Thyroid gland (tissue), 4 donors: Measurements from ENCODE around the gene PTGS1.

ENCODE experiments used
- POLR2A ChIP-seq, 2 donors: fragments of 450-650 bp; IDR thresholded peaks; one replicate each; pipeline ENCODE4 v1.6.1; 2017; ENCODE audit warnings: antibody characterized with exemption in 2 of 2, mild to moderate bottlenecking in 2 of 2, moderate library complexity in 1 of 2
- TF ChIP-seq, protein P1 (sequence below), 6 experiments: fragments of 200-600 bp in 3 of 6; fragments of 450-650 bp in 3 of 6; sonication (generic) in 3 of 6; IDR thresholded peaks; one replicate each; pipeline ENCODE4 v1.5.1; 2016 to 2019; ENCODE audit warnings: antibody characterized with exemption in 6 of 6, mild to moderate bottlenecking in 2 of 6, inconsistent platforms in 1 of 6, moderate library complexity in 1 of 6

DNA sequence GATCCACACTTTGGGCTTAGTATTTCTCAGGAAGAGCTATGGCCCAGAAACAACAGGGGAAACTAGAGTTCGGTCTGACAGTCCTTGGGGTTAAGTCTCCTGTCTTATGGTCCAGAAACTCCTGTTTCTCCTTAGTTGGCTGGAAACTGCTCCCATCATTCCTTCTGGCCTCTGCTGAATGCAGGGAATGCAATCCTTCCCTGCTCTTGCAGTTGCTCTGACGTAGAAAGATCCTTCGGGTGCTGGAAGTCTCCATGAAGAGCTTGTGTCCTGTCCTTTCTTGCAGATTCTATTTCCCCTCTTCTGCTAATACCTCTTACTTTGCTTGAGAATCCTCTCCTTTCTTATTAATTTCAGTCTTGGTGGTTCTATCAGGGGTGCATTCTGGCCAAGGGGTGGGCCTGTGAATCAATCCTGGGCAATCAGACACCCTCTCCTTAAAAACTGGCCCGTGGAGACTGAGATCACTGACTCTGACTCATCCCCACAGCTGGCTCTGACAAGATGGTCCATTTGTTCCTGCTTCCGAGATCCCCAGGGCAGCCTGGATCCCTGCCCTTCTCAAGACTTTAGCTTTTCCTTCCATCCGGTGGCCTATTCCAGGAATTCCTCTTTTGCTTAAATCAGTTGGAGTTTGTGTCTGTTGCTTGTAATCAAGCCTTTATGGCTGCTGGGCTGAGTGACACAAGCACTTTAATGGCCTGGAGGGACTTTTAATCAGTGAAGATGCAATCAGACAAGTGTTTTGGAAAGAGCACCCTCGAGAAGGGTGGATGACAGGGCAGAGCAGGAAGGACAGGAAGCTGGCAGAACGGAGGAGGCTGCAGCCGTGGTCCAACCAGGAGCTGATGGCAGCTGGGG lies 23.7 kb downstream of the PTGS1 start:
- TF ChIP-seq, protein P1, sequence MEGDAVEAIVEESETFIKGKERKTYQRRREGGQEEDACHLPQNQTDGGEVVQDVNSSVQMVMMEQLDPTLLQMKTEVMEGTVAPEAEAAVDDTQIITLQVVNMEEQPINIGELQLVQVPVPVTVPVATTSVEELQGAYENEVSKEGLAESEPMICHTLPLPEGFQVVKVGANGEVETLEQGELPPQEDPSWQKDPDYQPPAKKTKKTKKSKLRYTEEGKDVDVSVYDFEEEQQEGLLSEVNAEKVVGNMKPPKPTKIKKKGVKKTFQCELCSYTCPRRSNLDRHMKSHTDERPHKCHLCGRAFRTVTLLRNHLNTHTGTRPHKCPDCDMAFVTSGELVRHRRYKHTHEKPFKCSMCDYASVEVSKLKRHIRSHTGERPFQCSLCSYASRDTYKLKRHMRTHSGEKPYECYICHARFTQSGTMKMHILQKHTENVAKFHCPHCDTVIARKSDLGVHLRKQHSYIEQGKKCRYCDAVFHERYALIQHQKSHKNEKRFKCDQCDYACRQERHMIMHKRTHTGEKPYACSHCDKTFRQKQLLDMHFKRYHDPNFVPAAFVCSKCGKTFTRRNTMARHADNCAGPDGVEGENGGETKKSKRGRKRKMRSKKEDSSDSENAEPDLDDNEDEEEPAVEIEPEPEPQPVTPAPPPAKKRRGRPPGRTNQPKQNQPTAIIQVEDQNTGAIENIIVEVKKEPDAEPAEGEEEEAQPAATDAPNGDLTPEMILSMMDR (IDR thresholded peaks at IDR 0.05): no peak
- TF ChIP-seq POLR2A (IDR thresholded peaks at IDR 0.05): no peak
